Mesendoderm (in vitro differentiated cells): ENCODE results near the gene GUCY1A2.

Source experiments
- DNase-seq: peaks from one replicate; pipeline ENCODE4 v3.0.0; 2013
- H2AK5ac ChIP-seq: 2 replicates; pipeline ENCODE4 v1.6.1; 2013; ENCODE audit warnings: low read length, inconsistent platforms
- H2BK120ac ChIP-seq: 2 replicates; pipeline ENCODE4 v1.6.1; 2013; ENCODE audit warnings: low read depth, mild to moderate bottlenecking, low read length, moderate library complexity, mixed read lengths
- H2BK15ac ChIP-seq: replicated peaks from 2 replicates; pipeline ENCODE4 v1.6.1; 2013; ENCODE audit warnings: low read depth, mild to moderate bottlenecking, moderate library complexity
- H2BK5ac ChIP-seq: 2 replicates; pipeline ENCODE4 v1.6.1; 2013; ENCODE audit warnings: low read length, inconsistent platforms
- H3K18ac ChIP-seq: 2 replicates; pipeline ENCODE4 v1.6.1; 2013; ENCODE audit warnings: mild to moderate bottlenecking, low read length, mixed read lengths
- H3K23ac ChIP-seq: one replicate; pipeline ENCODE4 v1.6.1; 2013; ENCODE audit warnings: low read length
- H3K27ac ChIP-seq: 2 replicates; pipeline ENCODE4 v1.5.1; 2013; ENCODE audit warnings: low read depth, mild to moderate bottlenecking, inconsistent platforms, low read length, moderate library complexity
- H3K27me3 ChIP-seq: 2 replicates; pipeline ENCODE4 v1.6.1; 2013; ENCODE audit warnings: low read length, control low read depth, mild to moderate bottlenecking, inconsistent platforms; ENCODE audit not compliant: insufficient read depth, poor library complexity
- H3K36me3 ChIP-seq: 2 replicates; pipeline ENCODE4 v1.6.1; 2013; ENCODE audit warnings: low read length, inconsistent platforms; ENCODE audit not compliant: control insufficient read depth, insufficient read depth
- H3K4ac ChIP-seq: one replicate; pipeline ENCODE4 v1.6.1; 2013; ENCODE audit warnings: low read depth, mild to moderate bottlenecking, low read length, moderate library complexity
- H3K4me1 ChIP-seq: 2 replicates; pipeline ENCODE4 v1.6.1; 2013; ENCODE audit warnings: low read depth, low read length, inconsistent platforms; ENCODE audit not compliant: control insufficient read depth
- H3K4me2 ChIP-seq: 2 replicates; pipeline ENCODE4 v1.6.1; 2013; ENCODE audit warnings: low read length
- H3K4me3 ChIP-seq: 2 replicates; pipeline ENCODE4 v1.5.1; 2013; ENCODE audit warnings: mild to moderate bottlenecking, low read length
- H3K56ac ChIP-seq: one replicate; pipeline ENCODE4 v1.6.1; 2013; ENCODE audit warnings: low read length
- H3K79me1 ChIP-seq: 2 replicates; pipeline ENCODE4 v1.6.1; 2013; ENCODE audit warnings: low read length, inconsistent platforms
- H3K79me2 ChIP-seq: 2 replicates; pipeline ENCODE4 v1.6.1; 2013; ENCODE audit warnings: mild to moderate bottlenecking, low read length; ENCODE audit not compliant: control insufficient read depth, insufficient read depth
- H3K9ac ChIP-seq: 2 replicates; pipeline ENCODE4 v1.6.1; 2013; ENCODE audit warnings: low read length, inconsistent platforms
- H4K5ac ChIP-seq: one replicate; pipeline ENCODE4 v1.6.1; 2013; ENCODE audit warnings: low read length
- H4K8ac ChIP-seq: one replicate; pipeline ENCODE4 v1.6.1; 2013; ENCODE audit warnings: low read depth, mild to moderate bottlenecking, control low read depth, low read length, moderate library complexity
- whole genome bisulfite sequencing: extraction: QIAGEN DNeasy Blood & Tissue Kit; methylation state at CpG from one replicate; pipeline ENCODE4 v1.1.7; 2013; ENCODE audit warnings: low lambda C conversion rate, missing lambda C conversion rate; ENCODE audit not compliant: insufficient coverage; ENCODE audit errors: extremely low coverage; 5-methylcytosine and 5-hydroxymethylcytosine counted together

Gene GUCY1A2

GRCh38 chr11:106728379-106728778 lies 289.9 kb downstream of the GUCY1A2 start:
- Histone ChIP-seq H2BK5ac (no peak overlapping the region), H4K8ac (no peak overlapping the region), H3K27me3 (no peaks in the 10 kb centered on the region), H3K79me2 (no peaks in the 10 kb centered on the region), H3K9ac (no peak overlapping the region), H3K4me3 (no peak overlapping the region), H3K56ac (no peak overlapping the region), H2BK15ac (no peak overlapping the region), H3K27ac (no peak overlapping the region), H3K4ac (no peak overlapping the region), H3K23ac (no peak overlapping the region), H3K79me1 (no peaks in the 10 kb centered on the region), H3K4me1 (no peaks in the 10 kb centered on the region), H3K4me2 (no peak overlapping the region), H2AK5ac (no peak overlapping the region), H4K5ac (no peak overlapping the region), H2BK120ac (no peak overlapping the region), H3K18ac (no peak overlapping the region), H3K36me3 (no peaks in the 10 kb centered on the region)
- no peak for DNase-seq
- no CpG with 5 or more reads among the region's 1 CpG for WGBS

DNA sequence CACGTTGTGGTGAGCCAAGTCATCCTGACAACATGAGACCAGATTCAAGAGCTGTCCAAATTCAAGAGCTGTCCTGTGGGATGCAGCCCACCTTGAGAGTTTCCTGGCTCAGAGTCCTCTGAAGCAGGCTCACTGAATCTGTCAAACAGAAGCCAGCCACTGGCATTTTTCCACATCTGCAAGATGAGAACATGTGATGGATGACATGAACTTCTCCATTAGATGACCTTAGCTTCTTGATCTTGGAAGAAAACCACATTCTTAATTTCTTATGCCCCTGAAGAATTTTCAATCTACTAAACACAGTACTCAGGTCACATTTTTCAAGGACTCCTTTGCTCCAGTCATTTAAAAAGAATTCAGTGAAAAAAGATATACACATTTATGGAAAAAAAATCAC lies 291.0 kb downstream of the GUCY1A2 start:
- no peaks in the 10 kb centered on the region for H3K79me2 ChIP-seq
- H3K4ac ChIP-seq: no peak overlapping the region
- WGBS: no CpG with 5 or more reads among the region's 1 CpG
- H2AK5ac ChIP-seq: no peak overlapping the region
- no peak overlapping the region for H4K8ac ChIP-seq
- no peak overlapping the region for H2BK5ac ChIP-seq
- H2BK120ac ChIP-seq: no peak overlapping the region
- no peak overlapping the region for H3K9ac ChIP-seq
- H3K56ac ChIP-seq: no peak overlapping the region
- H3K79me1 ChIP-seq: no peaks in the 10 kb centered on the region
- H2BK15ac ChIP-seq: no peak overlapping the region
- H3K23ac ChIP-seq: no peak overlapping the region
- no peak overlapping the region for H3K18ac ChIP-seq
- no peak overlapping the region for H3K4me2 ChIP-seq
- no peak for DNase-seq
- no peaks in the 10 kb centered on the region for H3K27me3 ChIP-seq
- no peak overlapping the region for H4K5ac ChIP-seq
- H3K27ac ChIP-seq: no peak overlapping the region
- no peak overlapping the region for H3K4me3 ChIP-seq
- no peaks in the 10 kb centered on the region for H3K4me1 ChIP-seq
- H3K36me3 ChIP-seq: no peaks in the 10 kb centered on the region

- Histone ChIP-seq H3K4me1 (no peaks in the 10 kb centered on the region), H2BK120ac (no peak overlapping the region), H3K4me3 (no peak overlapping the region), H3K79me2 (no peaks in the 10 kb centered on the region), H2BK15ac (no peak overlapping the region), H3K18ac (no peak overlapping the region), H3K23ac (no peak overlapping the region), H3K4ac (no peak overlapping the region), H4K8ac (no peak overlapping the region), H3K36me3 (no peaks in the 10 kb centered on the region), H2AK5ac (no peak overlapping the region), H3K27ac (no peak overlapping the region), H3K27me3 (no peaks in the 10 kb centered on the region), H3K9ac (no peak overlapping the region), H3K56ac (no peak overlapping the region), H3K79me1 (no peaks in the 10 kb centered on the region), H2BK5ac (no peak overlapping the region), H4K5ac (no peak overlapping the region), H3K4me2 (no peak overlapping the region)
- WGBS: no CpG with 5 or more reads among the region's 5 CpGs
- DNase-seq: peak; percentile 10
These were observed 293.9 kb downstream of the GUCY1A2 start for GRCh38 chr11:106724293-106724892.

GRCh38 chr11:106723071-106723470 lies 295.2 kb downstream of the GUCY1A2 start:
- Histone ChIP-seq H3K4me1 (no peaks in the 10 kb centered on the region), H3K27me3 (no peaks in the 10 kb centered on the region), H3K18ac (no peak overlapping the region), H3K79me2 (no peaks in the 10 kb centered on the region), H3K9ac (no peak overlapping the region), H4K8ac (no peak overlapping the region), H2AK5ac (no peak overlapping the region), H3K23ac (no peak overlapping the region), H3K27ac (no peak overlapping the region), H2BK15ac (no peak overlapping the region), H2BK5ac (no peak overlapping the region), H4K5ac (no peak overlapping the region), H3K36me3 (no peaks in the 10 kb centered on the region), H2BK120ac (no peak overlapping the region), H3K79me1 (no peaks in the 10 kb centered on the region), H3K4ac (no peak overlapping the region), H3K4me3 (no peak overlapping the region), H3K4me2 (no peak overlapping the region), H3K56ac (no peak overlapping the region)
- WGBS: no CpG with 5 or more reads among the region's 3 CpGs
- DNase-seq: peak; percentile 23

- H3K4ac ChIP-seq: no peak overlapping the region
- no peak overlapping the region for H2AK5ac ChIP-seq
- H3K56ac ChIP-seq: no peak overlapping the region
- H2BK15ac ChIP-seq: no peak overlapping the region
- no peak overlapping the region for H3K18ac ChIP-seq
- DNase-seq: no peak
- H3K27me3 ChIP-seq: no peaks in the 10 kb centered on the region
- H4K5ac ChIP-seq: no peak overlapping the region
- H3K79me2 ChIP-seq: no peaks in the 10 kb centered on the region
- H2BK5ac ChIP-seq: no peak overlapping the region
- H3K4me1 ChIP-seq: no peaks in the 10 kb centered on the region
- H3K27ac ChIP-seq: no peak overlapping the region
- H3K79me1 ChIP-seq: no peaks in the 10 kb centered on the region
- no peak overlapping the region for H3K4me2 ChIP-seq
- no peak overlapping the region for H4K8ac ChIP-seq
- no peak overlapping the region for H3K4me3 ChIP-seq
- H3K23ac ChIP-seq: no peak overlapping the region
- WGBS: no CpG with 5 or more reads among the region's 2 CpGs
- no peak overlapping the region for H2BK120ac ChIP-seq
- no peaks in the 10 kb centered on the region for H3K36me3 ChIP-seq
- no peak overlapping the region for H3K9ac ChIP-seq
These were observed 301.1 kb downstream of the GUCY1A2 start for GRCh38 chr11:106717222-106717621.

GRCh38 chr11:106714199-106714598 lies 304.1 kb downstream of the GUCY1A2 start:
- H3K36me3 ChIP-seq: no peaks in the 10 kb centered on the region
- H3K27me3 ChIP-seq: no peaks in the 10 kb centered on the region
- H2BK120ac ChIP-seq: no peak overlapping the region
- H3K56ac ChIP-seq: no peak overlapping the region
- H3K4me3 ChIP-seq: no peak overlapping the region
- no peak overlapping the region for H3K27ac ChIP-seq
- no peak for DNase-seq
- H3K4ac ChIP-seq: no peak overlapping the region
- H2BK5ac ChIP-seq: no peak overlapping the region
- H3K18ac ChIP-seq: no peak overlapping the region
- H3K4me2 ChIP-seq: no peak overlapping the region
- no peaks in the 10 kb centered on the region for H3K4me1 ChIP-seq
- H3K9ac ChIP-seq: no peak overlapping the region
- no peak overlapping the region for H2AK5ac ChIP-seq
- H3K79me2 ChIP-seq: no peaks in the 10 kb centered on the region
- WGBS: no CpG with 5 or more reads among the region's 1 CpG
- H4K8ac ChIP-seq: no peak overlapping the region
- no peak overlapping the region for H4K5ac ChIP-seq
- no peak overlapping the region for H2BK15ac ChIP-seq
- no peak overlapping the region for H3K23ac ChIP-seq
- H3K79me1 ChIP-seq: no peaks in the 10 kb centered on the region
